ENCODE data around the gene NUDT14.

The NUDT14 gene

DNA sequence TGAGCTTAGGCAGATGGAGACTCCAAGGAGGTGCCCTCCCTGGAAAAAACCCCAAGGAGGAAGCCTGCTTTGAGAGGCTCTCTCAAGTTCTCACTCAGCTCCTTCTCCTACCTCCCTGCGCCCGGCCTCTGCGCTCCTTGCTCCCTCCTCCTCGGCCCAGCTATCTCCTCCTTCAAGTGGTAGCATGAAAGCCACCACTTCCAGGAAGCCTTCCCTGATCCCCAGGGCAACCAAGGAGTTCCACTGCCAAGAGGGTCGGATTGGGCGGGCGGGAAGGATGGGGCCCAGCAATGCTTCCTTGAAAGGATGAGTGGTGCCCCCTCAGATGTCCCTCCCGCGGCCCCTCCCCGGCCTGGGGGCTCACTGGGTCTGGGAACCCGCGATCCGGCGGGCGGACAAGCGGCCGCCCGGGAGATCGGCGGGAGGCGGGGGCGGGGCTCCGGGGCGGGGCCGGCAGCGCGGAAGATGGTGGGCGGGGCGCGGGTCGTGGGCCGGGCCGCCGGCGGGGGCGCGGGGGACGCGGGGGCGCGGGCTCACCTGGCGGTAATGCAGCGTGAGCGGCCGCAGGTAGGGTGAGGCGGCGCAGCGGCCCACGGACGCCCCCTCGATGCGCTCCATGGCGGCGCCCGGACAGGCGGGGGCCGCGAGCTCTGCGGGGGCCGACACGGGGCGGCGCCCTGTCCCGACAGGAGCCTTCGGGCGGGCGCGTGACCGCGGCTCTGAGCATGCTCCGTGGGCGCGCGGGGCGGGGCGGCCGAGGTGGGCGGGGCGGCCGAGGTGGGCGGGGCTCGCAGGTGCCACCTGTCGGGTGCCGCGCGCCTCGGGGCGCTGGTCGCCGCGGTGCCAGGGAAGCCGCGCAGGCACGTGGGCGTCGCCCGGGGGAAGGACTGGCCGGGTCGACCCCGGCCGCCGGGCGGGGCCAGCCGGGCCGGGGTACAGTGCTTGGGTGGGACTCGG is at the start of gene NUDT14:
Gene NUDT14 (minus strand): TSS at position 721 of the 957 bp plus-strand sequence. CDS start 103 bp downstream, at position 618.
- H3K9me3 Mint-ChIP-seq, result no peaks in the 10 kb centered on the region
- no peaks in the 10 kb centered on the region for H3K4me1 Mint-ChIP-seq
- peak within 1 kb of the TSS; percentile 79 for H3K4me3 Mint-ChIP-seq
- H3K27me3 Mint-ChIP-seq (ENCODE audit: low read depth, poor library complexity), result peaks cover 52% of the 10 kb centered on the region
- H3K27ac Mint-ChIP-seq, result no peak within 1 kb of the TSS
- peak; percentile 83 for DNase-seq
- H3K36me3 Mint-ChIP-seq (ENCODE audit: low read depth), result no peaks in the 10 kb centered on the region
- TF ChIP-seq, protein P1, sequence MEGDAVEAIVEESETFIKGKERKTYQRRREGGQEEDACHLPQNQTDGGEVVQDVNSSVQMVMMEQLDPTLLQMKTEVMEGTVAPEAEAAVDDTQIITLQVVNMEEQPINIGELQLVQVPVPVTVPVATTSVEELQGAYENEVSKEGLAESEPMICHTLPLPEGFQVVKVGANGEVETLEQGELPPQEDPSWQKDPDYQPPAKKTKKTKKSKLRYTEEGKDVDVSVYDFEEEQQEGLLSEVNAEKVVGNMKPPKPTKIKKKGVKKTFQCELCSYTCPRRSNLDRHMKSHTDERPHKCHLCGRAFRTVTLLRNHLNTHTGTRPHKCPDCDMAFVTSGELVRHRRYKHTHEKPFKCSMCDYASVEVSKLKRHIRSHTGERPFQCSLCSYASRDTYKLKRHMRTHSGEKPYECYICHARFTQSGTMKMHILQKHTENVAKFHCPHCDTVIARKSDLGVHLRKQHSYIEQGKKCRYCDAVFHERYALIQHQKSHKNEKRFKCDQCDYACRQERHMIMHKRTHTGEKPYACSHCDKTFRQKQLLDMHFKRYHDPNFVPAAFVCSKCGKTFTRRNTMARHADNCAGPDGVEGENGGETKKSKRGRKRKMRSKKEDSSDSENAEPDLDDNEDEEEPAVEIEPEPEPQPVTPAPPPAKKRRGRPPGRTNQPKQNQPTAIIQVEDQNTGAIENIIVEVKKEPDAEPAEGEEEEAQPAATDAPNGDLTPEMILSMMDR (IDR thresholded peaks at IDR 0.05), result no peak

DNA sequence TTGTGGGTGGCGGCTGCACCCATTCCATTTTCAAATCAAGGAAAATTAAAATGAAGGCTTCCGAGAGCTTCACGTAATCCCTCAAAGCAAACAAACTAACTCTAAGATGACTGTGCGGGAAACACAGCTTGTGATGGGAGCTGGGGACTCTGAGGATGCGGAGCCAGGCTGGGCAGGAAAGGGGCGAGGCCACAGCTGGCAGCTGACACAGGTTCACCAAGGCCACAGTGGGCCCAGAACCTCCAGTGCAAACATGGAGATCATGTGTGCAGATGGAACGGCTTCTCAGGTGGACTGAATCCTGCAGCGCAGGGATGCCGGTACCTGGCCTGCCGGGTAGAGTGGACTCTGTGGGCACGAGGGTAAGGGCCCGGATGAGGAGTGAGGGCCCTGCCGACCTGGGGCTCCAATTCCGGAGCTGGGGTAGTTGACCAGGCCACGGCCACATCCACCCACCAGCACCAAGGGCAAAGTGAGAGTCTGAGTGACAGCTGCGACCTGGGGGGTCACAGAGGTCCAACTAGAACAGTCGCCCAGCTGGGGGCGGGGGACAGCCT is 48.1 kb upstream of the NUDT14 start:
- peaks cover 23% of the 10 kb centered on the region for H3K36me3 Mint-ChIP-seq (ENCODE audit: low read depth)
- DNase-seq, result no peak
- peak overlapping the region; percentile 42 for H3K27ac Mint-ChIP-seq
- TF ChIP-seq, protein P1 (IDR thresholded peaks at IDR 0.05), result no peak
- H3K9me3 Mint-ChIP-seq, result no peaks in the 10 kb centered on the region
- H3K27me3 Mint-ChIP-seq (ENCODE audit: low read depth, poor library complexity), result no peaks in the 10 kb centered on the region
- no peak overlapping the region for H3K4me3 Mint-ChIP-seq
- H3K4me1 Mint-ChIP-seq, result no peaks in the 10 kb centered on the region

DNA sequence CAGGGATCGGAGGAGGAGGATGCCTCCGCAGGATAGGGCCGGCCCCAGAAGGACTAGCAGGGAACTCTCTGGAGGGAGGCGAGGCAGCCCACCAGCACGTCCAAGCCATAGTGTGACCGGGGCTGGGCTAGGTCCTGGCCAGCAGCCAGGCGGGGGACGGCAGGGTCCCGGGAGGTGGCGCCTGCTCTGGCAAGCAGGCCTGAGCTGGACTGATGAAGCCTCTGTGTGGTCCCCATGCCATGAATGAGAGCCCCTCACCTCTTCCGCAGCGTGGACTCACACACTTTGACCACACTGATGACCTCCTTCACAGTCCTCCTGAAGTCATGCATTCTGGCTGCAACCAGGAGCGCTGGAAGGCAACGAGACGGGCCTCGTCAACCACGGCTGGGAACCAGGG is 47.5 kb upstream of the NUDT14 start:
- no peak for DNase-seq
- H3K27ac Mint-ChIP-seq, result peak overlapping the region; percentile 42
- H3K36me3 Mint-ChIP-seq (ENCODE audit: low read depth), result peaks cover 29% of the 10 kb centered on the region
- H3K9me3 Mint-ChIP-seq, result no peaks in the 10 kb centered on the region
- no peaks in the 10 kb centered on the region for H3K27me3 Mint-ChIP-seq (ENCODE audit: low read depth, poor library complexity)
- TF ChIP-seq, protein P1 (IDR thresholded peaks at IDR 0.05), result no peak
- no peak overlapping the region for H3K4me3 Mint-ChIP-seq
- no peaks in the 10 kb centered on the region for H3K4me1 Mint-ChIP-seq

DNA sequence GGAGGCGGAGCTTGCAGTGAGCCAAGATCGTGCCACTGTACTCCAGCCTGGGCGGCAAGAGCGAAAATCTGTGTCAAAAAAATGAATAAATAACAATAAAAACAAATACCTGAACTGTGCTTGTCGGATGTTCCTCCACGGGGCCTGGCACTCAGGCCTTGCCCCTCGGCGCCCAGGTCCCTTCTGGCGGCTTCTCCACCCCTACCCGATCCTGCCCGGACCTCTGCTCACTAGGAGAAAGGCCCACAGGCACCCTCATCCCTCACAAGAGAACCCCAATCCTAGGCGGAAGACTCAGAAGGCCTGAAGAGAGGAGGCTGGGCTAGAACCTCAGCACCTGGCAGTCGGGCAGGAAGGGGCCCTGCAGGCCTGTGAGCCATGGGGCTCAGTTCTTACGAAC is 46.2 kb upstream of the NUDT14 start:
- no peak for DNase-seq
- peaks cover 38% of the 10 kb centered on the region for H3K36me3 Mint-ChIP-seq (ENCODE audit: low read depth)
- H3K27ac Mint-ChIP-seq, result peak overlapping the region; percentile 51
- no peak overlapping the region for H3K4me3 Mint-ChIP-seq
- H3K27me3 Mint-ChIP-seq (ENCODE audit: low read depth, poor library complexity), result no peaks in the 10 kb centered on the region
- TF ChIP-seq, protein P1 (IDR thresholded peaks at IDR 0.05), result no peak
- peaks cover 6% of the 10 kb centered on the region for H3K4me1 Mint-ChIP-seq
- H3K9me3 Mint-ChIP-seq, result no peaks in the 10 kb centered on the region

DNA sequence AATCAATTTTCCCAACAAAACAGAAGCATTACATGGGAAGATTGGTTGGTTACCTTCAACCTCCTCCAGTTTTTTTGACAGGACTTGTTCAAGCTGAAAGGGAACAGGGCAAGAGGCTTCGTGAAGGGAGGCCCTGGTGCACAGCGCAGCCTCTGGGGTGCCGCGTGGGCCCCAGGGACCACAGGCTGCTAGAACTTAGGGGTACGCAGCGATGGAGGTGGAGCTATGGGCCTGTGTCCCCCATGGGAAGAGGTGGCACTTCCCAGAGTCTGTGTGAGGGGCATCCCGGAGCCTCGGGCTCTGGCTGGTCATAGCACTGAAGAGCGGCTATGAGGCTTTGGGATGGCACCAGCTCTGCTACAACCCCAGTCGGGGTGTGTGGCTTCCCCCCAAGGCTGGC is 45.1 kb upstream of the NUDT14 start:
- no peak for DNase-seq
- Mint-ChIP-seq H3K36me3 (ENCODE audit: low read depth) (peaks cover 45% of the 10 kb centered on the region), H3K27ac (no peak overlapping the region), H3K9me3 (no peaks in the 10 kb centered on the region), H3K4me1 (peaks cover 6% of the 10 kb centered on the region), H3K4me3 (no peak overlapping the region), H3K27me3 (ENCODE audit: low read depth, poor library complexity) (no peaks in the 10 kb centered on the region)
- TF ChIP-seq, protein P1 (IDR thresholded peaks at IDR 0.05), result no peak
